ENCODE measurements around the gene GPRIN3. TPM values are rescaled to one million over a fixed set of nuclear protein-coding genes. Genes with fewer than 3 reads are reported as not detected.
A peak's percentile ranks its signal among the peaks of the same experiment; 100 is the strongest.

GPRIN3 gene
- total and polyA plus RNA-seq, 7 donors, result 1.6 to 4.6 (median 1.8) TPM

- no peaks in the 10 kb centered on the region for H3K36me3 ChIP-seq
- H3K9me3 ChIP-seq, result no peaks in the 10 kb centered on the region
- H3K27me3 ChIP-seq, result peaks cover 0 to 7% (median 0%) of the 10 kb centered on the region in 3 donors
- TF ChIP-seq CTCF (IDR thresholded peaks at IDR 0.05) (no peak), POLR2AphosphoS5 (IDR thresholded peaks at IDR 0.05) (no peak), POLR2A (IDR thresholded peaks at IDR 0.05) (no peak), EP300 (IDR thresholded peaks at IDR 0.05) (no peak)
- no peak overlapping the region for H3K4me3 ChIP-seq
- DNase-seq, result no peak
- intact Hi-C loops (cut with DNase I), result no loop called here
- H3K4me1 ChIP-seq, result peaks cover 0 to 14% (median 12%) of the 10 kb centered on the region in 4 donors
- 14 to 57% methylated on average over 3 of the region's 3 CpGs for WGBS, 2 donors
- H3K27ac ChIP-seq, result no peak overlapping the region
Measured at GRCh38 chr4:89305028-89305427, 2.6 kb downstream of the GPRIN3 start.

- no peak overlapping the region for H3K27ac ChIP-seq
- 20 to 60% methylated on average over 3 of the region's 3 CpGs for WGBS, 2 donors
- H3K4me1 ChIP-seq, result peaks cover 0 to 14% (median 12%) of the 10 kb centered on the region in 4 donors
- no peaks in the 10 kb centered on the region for H3K36me3 ChIP-seq
- H3K4me3 ChIP-seq, result no peak overlapping the region
- no peaks in the 10 kb centered on the region for H3K9me3 ChIP-seq
- peaks cover 0 to 7% (median 0%) of the 10 kb centered on the region in 3 donors for H3K27me3 ChIP-seq
- TF ChIP-seq EP300 (IDR thresholded peaks at IDR 0.05) (no peak), POLR2AphosphoS5 (IDR thresholded peaks at IDR 0.05) (no peak), POLR2A (IDR thresholded peaks at IDR 0.05) (no peak), CTCF (IDR thresholded peaks at IDR 0.05) (no peak)
- intact Hi-C loops (cut with DNase I), result no loop called here
- no peak for DNase-seq
Measured at GRCh38 chr4:89303814-89304388, 3.7 kb downstream of the GPRIN3 start.

- H3K4me3 ChIP-seq, result no peak overlapping the region
- peak overlapping the region in 1 of 4 donors; percentile 4 for H3K27ac ChIP-seq
- intact Hi-C loops (cut with DNase I), result no loop called here
- H3K27me3 ChIP-seq, result peaks cover 0 to 7% (median 0%) of the 10 kb centered on the region in 3 donors
- H3K9me3 ChIP-seq, result no peaks in the 10 kb centered on the region
- no peaks in the 10 kb centered on the region for H3K36me3 ChIP-seq
- no peak for DNase-seq
- peaks cover 0 to 12% (median 11%) of the 10 kb centered on the region in 4 donors for H3K4me1 ChIP-seq
- WGBS, 2 donors, result 15 to 53% methylated on average over 7 of the region's 7 CpGs
- TF ChIP-seq POLR2AphosphoS5 (IDR thresholded peaks at IDR 0.05), result no peak
Measured at GRCh38 chr4:89303177-89303576, 4.4 kb downstream of the GPRIN3 start.

GRCh38 chr4:89301902-89302301, 5.7 kb downstream of the GPRIN3 start:
- Histone ChIP-seq H3K27ac (no peak overlapping the region), H3K36me3 (no peaks in the 10 kb centered on the region), H3K9me3 (no peaks in the 10 kb centered on the region), H3K4me3 (no peak overlapping the region), H3K4me1 (no peaks in the 10 kb centered on the region), H3K27me3 (no peaks in the 10 kb centered on the region)
- DNase-seq, result no peak
- TF ChIP-seq CTCF (IDR thresholded peaks at IDR 0.05) (no peak), POLR2AphosphoS5 (IDR thresholded peaks at IDR 0.05) (no peak), POLR2A (IDR thresholded peaks at IDR 0.05) (no peak), EP300 (IDR thresholded peaks at IDR 0.05) (no peak)
- 76 to 82% methylated on average over 3 of the region's 3 CpGs for WGBS, 2 donors
- intact Hi-C loops (cut with DNase I), result no loop called here

- WGBS, 2 donors, result 25 to 83% methylated on average over 1 of the region's 1 CpG
- no peak for DNase-seq
- no peak overlapping the region for H3K27ac ChIP-seq
Measured at GRCh38 chr4:89301003-89301402, 6.6 kb downstream of the GPRIN3 start.

More at GRCh38 chr4:89301003-89301402, 6.6 kb downstream of the GPRIN3 start:
- no peak for TF ChIP-seq POLR2A (IDR thresholded peaks at IDR 0.05)
- no peak for TF ChIP-seq CTCF (IDR thresholded peaks at IDR 0.05)
- TF ChIP-seq POLR2AphosphoS5 (IDR thresholded peaks at IDR 0.05), result no peak
- TF ChIP-seq EP300 (IDR thresholded peaks at IDR 0.05), result no peak
- H3K9me3 ChIP-seq, result no peaks in the 10 kb centered on the region
- no peaks in the 10 kb centered on the region for H3K36me3 ChIP-seq
- intact Hi-C loops (cut with DNase I), result no loop called here
- no peak overlapping the region for H3K4me3 ChIP-seq
- no peaks in the 10 kb centered on the region for H3K27me3 ChIP-seq
- no peaks in the 10 kb centered on the region for H3K4me1 ChIP-seq
